ENCODE results near the gene ARFGAP2.
A peak's percentile ranks its signal among the peaks of the same experiment; 100 is the strongest.

Gene ARFGAP2

DNA sequence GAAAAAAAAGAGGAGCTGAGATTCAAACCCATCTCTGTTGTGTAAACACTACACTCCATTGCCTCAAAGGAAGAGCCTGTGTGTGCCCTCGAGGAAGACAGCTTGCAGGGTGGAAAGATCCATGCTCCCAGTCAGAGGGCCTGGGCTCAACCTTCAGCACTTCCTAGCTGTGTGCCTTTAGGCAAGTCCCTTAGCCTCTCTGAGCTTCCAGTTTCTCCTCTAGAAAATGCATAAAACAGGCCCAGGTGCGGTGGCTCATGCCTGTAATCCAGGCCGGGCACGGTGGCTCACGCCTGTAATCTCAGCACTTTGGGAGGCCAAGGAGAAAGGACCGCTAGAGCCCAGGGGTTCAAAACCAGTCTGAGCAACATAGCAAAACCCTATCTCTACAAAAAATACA, 4.6 kb upstream of the ARFGAP2 start:
- TF ChIP-seq, protein P1, sequence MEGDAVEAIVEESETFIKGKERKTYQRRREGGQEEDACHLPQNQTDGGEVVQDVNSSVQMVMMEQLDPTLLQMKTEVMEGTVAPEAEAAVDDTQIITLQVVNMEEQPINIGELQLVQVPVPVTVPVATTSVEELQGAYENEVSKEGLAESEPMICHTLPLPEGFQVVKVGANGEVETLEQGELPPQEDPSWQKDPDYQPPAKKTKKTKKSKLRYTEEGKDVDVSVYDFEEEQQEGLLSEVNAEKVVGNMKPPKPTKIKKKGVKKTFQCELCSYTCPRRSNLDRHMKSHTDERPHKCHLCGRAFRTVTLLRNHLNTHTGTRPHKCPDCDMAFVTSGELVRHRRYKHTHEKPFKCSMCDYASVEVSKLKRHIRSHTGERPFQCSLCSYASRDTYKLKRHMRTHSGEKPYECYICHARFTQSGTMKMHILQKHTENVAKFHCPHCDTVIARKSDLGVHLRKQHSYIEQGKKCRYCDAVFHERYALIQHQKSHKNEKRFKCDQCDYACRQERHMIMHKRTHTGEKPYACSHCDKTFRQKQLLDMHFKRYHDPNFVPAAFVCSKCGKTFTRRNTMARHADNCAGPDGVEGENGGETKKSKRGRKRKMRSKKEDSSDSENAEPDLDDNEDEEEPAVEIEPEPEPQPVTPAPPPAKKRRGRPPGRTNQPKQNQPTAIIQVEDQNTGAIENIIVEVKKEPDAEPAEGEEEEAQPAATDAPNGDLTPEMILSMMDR (IDR thresholded peaks at IDR 0.05; ENCODE audit: low read depth, low read length): no peak
- DNase-seq (ENCODE audit: extremely low read depth, low read depth): no peak

DNA sequence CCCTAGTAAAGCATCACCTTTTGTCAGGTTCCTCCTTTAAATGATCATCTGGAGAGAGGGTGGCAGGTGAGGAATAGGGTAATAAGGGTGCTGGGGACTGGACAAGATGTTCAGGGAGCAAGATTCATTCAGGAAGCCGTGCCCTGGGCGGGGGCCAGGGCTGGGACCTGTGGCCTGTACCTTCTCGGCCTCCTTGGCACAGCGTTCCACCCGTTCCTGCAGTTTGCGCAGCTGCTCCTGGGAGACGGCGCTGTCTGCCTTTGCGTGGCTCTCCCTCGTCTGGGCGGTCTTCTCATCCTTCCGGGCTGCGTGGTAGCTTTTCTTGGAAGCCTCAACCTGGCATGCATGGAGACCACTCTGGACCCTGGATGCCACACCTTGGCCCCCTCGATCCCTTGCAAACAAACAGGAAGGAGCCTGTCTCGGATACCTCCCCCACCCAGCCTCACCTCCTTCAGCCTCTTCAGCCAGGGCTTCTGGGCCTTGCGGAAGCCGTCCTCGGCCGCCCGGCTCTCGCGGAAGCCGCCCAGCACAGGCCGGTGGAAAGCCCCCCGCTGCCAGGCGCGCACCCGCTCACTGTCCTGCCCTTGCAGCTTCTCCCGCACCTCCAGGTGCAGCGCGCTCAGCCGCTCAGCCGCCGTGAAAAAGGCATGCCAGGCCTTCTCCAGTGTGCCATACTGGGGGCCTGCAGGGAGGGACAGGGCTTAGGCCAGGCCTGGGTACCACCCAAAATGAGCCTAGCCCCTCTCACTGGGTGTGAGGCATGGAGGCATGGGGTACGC, 3.5 kb upstream of the ARFGAP2 start:
- DNase-seq (ENCODE audit: extremely low read depth, low read depth): no peak
- TF ChIP-seq, protein P1 (IDR thresholded peaks at IDR 0.05; ENCODE audit: low read depth, low read length): no peak

DNA sequence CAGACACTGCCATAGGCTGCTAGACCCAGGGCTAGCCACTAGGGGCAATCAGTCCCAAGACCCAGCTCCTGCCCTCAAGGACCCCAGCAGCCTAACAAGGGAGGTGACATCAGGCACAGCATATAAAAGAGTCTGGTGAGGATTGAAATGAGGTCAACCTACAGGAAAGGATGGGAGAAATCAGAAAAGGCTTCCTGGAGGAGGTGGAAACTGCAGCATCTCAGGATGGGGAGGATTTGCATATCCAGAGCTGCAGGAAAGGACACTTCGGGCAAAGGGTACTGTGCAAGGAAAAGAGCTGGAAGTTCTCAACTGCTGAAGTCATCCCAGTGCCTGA, 2.9 kb upstream of the ARFGAP2 start:
- DNase-seq (ENCODE audit: extremely low read depth, low read depth): no peak
- TF ChIP-seq, protein P1 (IDR thresholded peaks at IDR 0.05; ENCODE audit: low read depth, low read length): peak; percentile 57

DNA sequence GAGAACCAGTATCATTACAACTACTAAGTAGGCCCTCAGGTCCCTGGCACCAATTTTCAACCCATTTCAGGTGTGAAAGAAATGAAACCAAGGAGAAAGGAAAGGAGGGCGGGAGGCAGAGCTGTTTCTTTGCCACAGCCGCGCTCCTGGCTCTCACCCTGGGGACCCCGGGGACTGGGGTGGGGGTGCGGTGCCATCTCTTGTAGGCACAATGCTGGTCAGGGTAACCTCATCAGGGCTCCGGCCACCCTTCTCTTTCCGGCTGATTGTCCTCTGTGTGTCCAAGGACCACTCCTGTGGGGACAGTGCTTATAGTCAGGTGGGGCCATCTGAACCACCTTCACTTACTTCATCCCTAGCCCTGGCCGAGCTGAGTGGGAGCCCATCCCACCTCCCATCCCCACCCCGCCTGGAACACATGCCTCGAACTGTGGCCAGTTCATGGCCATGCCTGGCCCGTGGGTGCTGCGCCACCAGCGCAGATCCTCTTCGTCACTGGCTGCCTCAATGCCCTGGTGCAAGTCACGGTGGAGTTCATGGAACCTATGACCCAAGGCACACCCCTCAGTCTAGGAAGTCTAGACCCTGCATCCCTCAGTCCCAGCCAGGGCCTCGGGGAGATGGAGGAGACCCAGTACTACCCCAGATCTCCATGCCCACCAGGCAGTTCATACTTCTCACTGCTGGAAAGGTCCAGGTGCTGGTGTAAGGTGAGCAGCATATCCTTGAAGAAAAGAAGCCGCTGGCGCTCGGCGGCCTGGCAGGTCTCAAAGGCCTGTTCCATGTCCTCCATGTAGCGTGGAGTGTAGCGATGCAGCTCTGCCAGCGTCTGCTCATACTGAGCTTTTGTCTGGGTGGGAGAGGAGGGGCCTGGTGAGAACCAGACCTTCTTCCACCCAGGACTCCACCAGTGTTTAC, 2.3 kb upstream of the ARFGAP2 start:
- no peak for DNase-seq (ENCODE audit: extremely low read depth, low read depth)

DNA sequence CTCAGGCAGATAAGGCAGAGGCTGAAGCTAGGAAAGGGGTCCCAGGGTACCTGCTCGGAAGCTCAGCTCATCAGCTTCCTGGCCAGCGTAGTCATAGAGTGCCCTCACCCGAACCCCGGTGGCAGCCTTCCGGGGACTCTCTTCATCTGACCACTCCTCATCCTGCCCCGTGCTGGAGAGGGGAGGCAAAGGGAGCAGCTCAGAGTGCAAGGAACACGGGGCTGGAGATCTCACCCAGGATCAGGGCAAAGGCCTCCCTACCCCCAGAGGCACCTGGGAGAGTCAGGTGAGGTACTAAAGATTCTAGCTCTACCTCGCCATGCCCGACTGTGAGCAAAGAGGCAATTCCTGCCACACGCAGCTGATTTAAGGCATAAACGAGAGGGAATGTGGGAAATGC, 1.6 kb upstream of the ARFGAP2 start:
- TF ChIP-seq, protein P1 (IDR thresholded peaks at IDR 0.05; ENCODE audit: low read depth, low read length): no peak
- DNase-seq (ENCODE audit: extremely low read depth, low read depth): no peak

More for the DNA sequence above, 2.3 kb upstream of the ARFGAP2 start:
- TF ChIP-seq, protein P1 (IDR thresholded peaks at IDR 0.05; ENCODE audit: low read depth, low read length): no peak

DNA sequence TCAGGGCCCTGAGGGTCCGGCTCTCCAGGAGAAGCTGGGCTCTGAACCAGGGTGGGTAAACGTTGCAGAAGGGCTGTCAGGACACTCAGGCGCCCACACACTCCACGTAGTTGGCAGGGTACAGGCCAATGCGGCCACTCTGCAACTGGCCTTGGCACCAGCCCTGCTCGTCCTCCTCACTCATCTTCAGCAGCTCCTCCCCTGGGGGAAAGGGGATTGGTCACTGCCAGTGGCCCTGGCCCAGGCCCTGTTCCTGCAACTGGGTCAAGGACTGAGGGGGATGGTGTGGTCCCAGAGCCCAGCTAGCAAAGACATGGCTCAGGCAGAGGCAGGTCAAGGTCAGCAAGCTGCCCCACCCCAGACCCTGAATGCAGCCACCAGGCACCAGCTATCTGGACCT, 1.2 kb upstream of the ARFGAP2 start:
- TF ChIP-seq, protein P1 (IDR thresholded peaks at IDR 0.05; ENCODE audit: low read depth, low read length): no peak
- DNase-seq (ENCODE audit: extremely low read depth, low read depth): no peak

Measured in AG09319 (cell line).